ENCODE measurements around the gene ADCY3.

Gene ADCY3

GRCh38 chr2:24831221-24832072 is 88.6 kb downstream of the ADCY3 start:
- no peak for DNase-seq (ENCODE audit: low read depth, low spot score)

DNA sequence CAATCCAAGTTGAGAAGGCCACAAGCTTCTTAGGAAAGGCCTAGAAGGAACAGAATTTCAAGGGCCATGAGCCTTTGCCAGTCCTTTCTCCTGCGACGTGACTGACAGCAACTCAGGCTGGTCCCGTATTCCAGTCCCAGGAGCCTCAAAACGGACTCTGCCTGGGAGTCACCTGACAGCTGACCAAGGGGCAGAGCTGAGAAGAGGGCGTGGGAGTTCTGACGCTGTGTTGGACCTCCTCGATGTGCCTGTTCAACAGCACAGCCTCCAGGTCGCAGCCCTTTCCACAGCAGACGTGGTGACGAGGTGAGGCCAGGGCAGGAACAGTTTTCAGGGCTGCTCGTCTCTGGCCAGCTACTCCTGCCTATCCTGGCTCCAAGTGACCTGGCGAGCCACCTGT is 89.3 kb downstream of the ADCY3 start:
- no peak for DNase-seq (ENCODE audit: low read depth, low spot score)

GRCh38 chr2:24830351-24830750 is 89.7 kb downstream of the ADCY3 start:
- DNase-seq (ENCODE audit: low read depth, low spot score): no peak

GRCh38 chr2:24828238-24828996 is 91.6 kb downstream of the ADCY3 start:
- DNase-seq (ENCODE audit: low read depth, low spot score): no peak

- DNase-seq (ENCODE audit: low read depth, low spot score): no peak
These were observed 92.5 kb downstream of the ADCY3 start for GRCh38 chr2:24827321-24828237.

- DNase-seq (ENCODE audit: low read depth, low spot score): no peak
These were observed 93.3 kb downstream of the ADCY3 start for GRCh38 chr2:24826773-24827145.

GRCh38 chr2:24825883-24826772 is 93.9 kb downstream of the ADCY3 start:
- DNase-seq (ENCODE audit: low read depth, low spot score): no peak

GRCh38 chr2:24824966-24825882 is 94.8 kb downstream of the ADCY3 start:
- DNase-seq (ENCODE audit: low read depth, low spot score): no peak

- no peak for DNase-seq (ENCODE audit: low read depth, low spot score)
These were observed 95.9 kb downstream of the ADCY3 start for GRCh38 chr2:24824071-24824588.

DNA sequence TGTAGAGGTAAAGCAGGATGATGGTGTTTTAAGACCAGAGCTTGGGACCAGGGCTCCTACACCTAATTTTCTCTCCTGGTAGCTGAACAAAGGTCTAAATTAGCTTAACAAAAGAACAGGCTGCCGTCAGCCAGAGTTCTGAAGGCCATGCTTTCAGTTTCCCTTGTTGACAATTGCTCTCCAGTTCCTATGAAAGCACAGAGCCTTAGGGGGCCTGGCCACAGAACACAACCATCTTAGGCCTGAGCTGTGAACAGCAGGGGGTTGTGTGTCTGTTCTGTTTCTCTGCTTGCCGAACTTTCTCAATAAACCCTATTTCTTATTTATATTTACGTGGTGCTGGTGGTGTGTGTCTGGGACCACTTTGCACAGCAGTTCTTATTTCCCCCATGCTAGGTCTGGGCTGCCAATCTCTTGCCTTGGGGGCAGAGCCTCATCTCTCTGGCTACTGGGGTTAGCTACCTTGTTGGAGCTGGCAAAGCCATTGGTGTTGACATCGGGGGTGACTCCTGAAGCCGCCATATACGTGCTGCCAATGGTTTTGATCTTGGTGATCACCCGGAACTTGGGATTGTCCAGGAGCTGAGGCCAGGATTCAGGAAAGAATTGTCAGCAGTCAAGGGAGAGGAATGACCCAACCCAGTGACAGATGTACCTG is 97.9 kb downstream of the ADCY3 start:
- DNase-seq (ENCODE audit: low read depth, low spot score): peak; percentile 89

DNA sequence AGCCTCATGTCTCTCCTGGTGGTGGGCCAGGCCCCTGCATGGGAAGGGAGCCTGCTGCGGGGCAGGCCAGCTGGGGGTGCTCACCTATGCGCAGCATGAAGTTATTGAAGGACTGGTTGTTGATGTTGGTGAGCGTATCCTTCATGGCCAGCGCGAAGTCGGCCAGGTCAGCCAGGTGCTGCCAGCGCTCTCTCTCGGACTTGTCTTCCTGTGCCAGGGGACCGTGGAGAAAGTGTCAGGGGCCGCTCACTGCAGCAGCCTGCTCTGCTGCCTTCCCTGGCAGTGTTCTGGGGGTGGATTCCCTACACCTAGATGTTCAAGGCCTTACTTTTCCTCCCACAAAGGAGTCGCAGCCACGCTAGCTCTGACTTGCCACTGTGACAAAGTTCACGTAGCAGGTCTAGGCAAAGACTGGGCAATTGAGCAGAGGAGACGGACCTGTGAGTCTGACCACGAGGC is 98.6 kb downstream of the ADCY3 start:
- DNase-seq (ENCODE audit: low read depth, low spot score): no peak

DNA sequence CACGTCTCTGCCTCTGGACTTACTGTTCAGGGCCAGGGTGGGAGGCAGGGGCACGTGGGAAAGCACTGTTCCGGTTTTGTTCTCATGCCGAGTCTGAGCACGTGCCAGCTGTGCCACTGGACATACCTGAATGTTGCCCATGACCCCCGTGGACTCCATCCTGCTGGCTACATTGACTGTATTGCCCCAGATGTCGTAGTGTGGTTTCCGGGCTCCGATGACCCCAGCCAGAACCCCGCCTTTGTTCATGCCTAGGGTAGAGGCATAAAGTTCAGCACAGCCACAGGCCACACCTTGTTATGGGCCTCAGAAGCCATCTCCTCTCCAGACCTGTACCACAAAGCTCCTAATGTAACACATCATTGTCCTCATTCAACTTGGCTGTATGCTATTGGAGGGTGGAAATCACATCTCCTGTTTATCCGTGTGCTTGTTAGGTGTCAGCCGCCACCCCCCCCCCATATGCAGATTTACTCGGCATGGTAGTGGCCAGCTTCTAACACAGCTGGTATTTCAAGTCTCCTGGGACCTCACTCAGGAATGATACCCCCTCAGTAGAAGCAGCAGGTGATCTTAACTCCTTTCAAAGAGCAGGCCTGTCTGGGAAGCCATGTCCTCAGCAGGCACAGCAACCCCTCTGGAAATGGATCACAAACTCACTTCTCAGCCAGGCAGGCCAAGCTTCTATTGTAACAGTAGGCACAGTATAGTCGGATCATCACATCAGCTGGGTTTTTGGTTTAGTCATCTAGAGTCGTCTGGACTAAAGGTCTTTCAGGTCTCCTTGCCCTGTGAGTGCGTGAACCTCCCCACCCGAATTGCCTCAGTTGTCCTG is 99.2 kb downstream of the ADCY3 start:
- DNase-seq (ENCODE audit: low read depth, low spot score): no peak

- no peak for DNase-seq (ENCODE audit: low read depth, low spot score)
These were observed 99.9 kb downstream of the ADCY3 start for GRCh38 chr2:24820175-24820513.

GRCh38 chr2:24819442-24820174 is 100.4 kb downstream of the ADCY3 start:
- DNase-seq (ENCODE audit: low read depth, low spot score): no peak

DNA sequence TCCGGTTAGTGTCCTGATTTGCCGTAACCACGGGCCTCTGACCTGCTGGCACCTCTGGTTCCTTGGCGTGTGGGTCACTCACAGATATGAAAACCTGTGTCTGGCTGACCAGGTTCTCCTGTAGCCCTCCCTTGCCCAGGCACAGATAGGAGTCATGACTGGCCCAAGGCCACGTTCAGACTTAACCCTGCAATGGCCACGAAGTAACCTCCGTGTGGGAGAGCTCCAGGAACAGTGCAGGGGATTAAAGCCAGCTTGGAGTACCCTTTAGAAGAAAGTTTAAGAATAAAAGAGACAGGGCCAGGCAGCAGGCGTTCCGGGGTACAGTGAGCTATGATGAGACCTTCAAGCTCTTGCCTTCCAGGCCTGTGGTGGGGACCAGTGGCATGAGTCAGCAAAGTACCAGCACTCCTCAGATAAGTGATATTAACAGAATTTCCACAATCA is 101.3 kb downstream of the ADCY3 start:
- DNase-seq (ENCODE audit: low read depth, low spot score): no peak

DNA sequence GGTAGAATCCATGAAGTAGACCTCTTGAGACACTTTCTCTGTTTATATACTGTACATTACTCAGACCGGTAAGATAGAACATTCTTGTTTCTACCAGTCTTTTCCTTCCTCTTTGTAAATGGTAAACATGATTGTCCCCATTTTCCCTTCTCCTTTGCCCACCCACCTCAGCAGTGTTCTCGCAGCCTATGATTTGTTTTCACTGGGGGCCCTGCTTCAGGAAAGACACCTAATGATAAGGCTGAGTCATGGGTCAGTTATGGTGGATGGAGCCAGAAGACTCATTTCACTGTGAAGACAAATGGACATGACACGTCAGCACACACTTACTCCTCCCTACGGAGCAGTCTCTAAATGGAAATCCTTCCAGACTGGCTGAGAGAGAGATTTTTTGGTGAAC is 103.2 kb downstream of the ADCY3 start:
- DNase-seq (ENCODE audit: low read depth, low spot score): no peak

- DNase-seq (ENCODE audit: low read depth, low spot score): no peak
These were observed 103.6 kb downstream of the ADCY3 start for GRCh38 chr2:24816404-24816803.
